Neuronal stem cell (in vitro differentiated cells): ENCODE results near the gene DMRT3. TPM values are rescaled to one million over a fixed set of nuclear protein-coding genes. Genes with fewer than 3 reads are reported as not detected.

Source experiments
- DNase-seq: peaks from one replicate; pipeline ENCODE4 v3.0.0-alpha.2; 2013; ENCODE audit warnings: low spot score
- H2AFZ ChIP-seq: one replicate; pipeline ENCODE4 v1.6.1; 2013; ENCODE audit warnings: mild to moderate bottlenecking, low read length, inconsistent platforms
- H2AK5ac ChIP-seq: 2 replicates; pipeline ENCODE4 v1.6.1; 2013; ENCODE audit warnings: low read depth, mild to moderate bottlenecking, inconsistent platforms, low read length, moderate library complexity, mixed read lengths
- H2BK120ac ChIP-seq: 2 replicates; pipeline ENCODE4 v1.6.1; 2013; ENCODE audit warnings: low read depth, mild to moderate bottlenecking, inconsistent platforms, low read length, moderate library complexity, mixed read lengths
- H2BK12ac ChIP-seq: one replicate; pipeline ENCODE4 v1.6.1; 2013; ENCODE audit warnings: low read length, inconsistent platforms
- H2BK15ac ChIP-seq: 2 replicates; pipeline ENCODE4 v1.6.1; 2013; ENCODE audit warnings: mild to moderate bottlenecking, low read length, inconsistent platforms, mixed read lengths
- H2BK5ac ChIP-seq: one replicate; pipeline ENCODE4 v1.6.1; 2013; ENCODE audit warnings: inconsistent platforms, mild to moderate bottlenecking, low read length, moderate library complexity
- H3K14ac ChIP-seq: one replicate; pipeline ENCODE4 v1.6.1; 2013; ENCODE audit warnings: low read length, inconsistent platforms
- H3K18ac ChIP-seq: 2 replicates; pipeline ENCODE4 v1.6.1; 2013; ENCODE audit warnings: low read length, inconsistent platforms
- H3K23ac ChIP-seq: 2 replicates; pipeline ENCODE4 v1.6.1; 2013; ENCODE audit warnings: low read depth, mild to moderate bottlenecking, mixed read lengths, low read length, inconsistent platforms; ENCODE audit not compliant: poor library complexity
- H3K27ac ChIP-seq: replicated peaks from 3 replicates; pipeline ENCODE4 v1.5.1; 2013; ENCODE audit warnings: low read length, inconsistent platforms
- H3K27me3 ChIP-seq, 3 experiments: 2 replicates each; pipeline ENCODE4 v1.6.1; 2013; ENCODE audit warnings: low read length in 3 of 3, mild to moderate bottlenecking in 2 of 3, inconsistent platforms in 1 of 3, low read depth in 1 of 3, mixed read lengths in 1 of 3, moderate library complexity in 1 of 3; ENCODE audit not compliant: control insufficient read depth in 3 of 3, insufficient read depth in 3 of 3
- H3K36me3 ChIP-seq, 2 donors: replicated peaks in 1 of 2; 2 replicates each; pipeline ENCODE4 v1.6.1; 2013; ENCODE audit warnings: low read length in 2 of 2; ENCODE audit not compliant: control insufficient read depth in 2 of 2, insufficient read depth in 2 of 2
- H3K4ac ChIP-seq: 2 replicates; pipeline ENCODE4 v1.6.1; 2013; ENCODE audit warnings: inconsistent platforms, mild to moderate bottlenecking, low read length, moderate library complexity
- H3K4me1 ChIP-seq, 2 donors: 1 replicate in 1 of 2; 2 replicates in 1 of 2; pipeline ENCODE4 v1.6.1; 2013; ENCODE audit warnings: low read length in 2 of 2, low read depth in 1 of 2; ENCODE audit not compliant: control insufficient read depth in 2 of 2, insufficient read depth in 1 of 2
- H3K4me2 ChIP-seq: one replicate; pipeline ENCODE4 v1.6.1; 2013; ENCODE audit warnings: mild to moderate bottlenecking, low read length, inconsistent platforms; ENCODE audit not compliant: insufficient read depth, poor library complexity, severe bottlenecking
- H3K4me3 ChIP-seq, 2 donors: 2 replicates each; pipeline ENCODE4 v1.5.1; 2013; ENCODE audit warnings: low read length in 2 of 2, mild to moderate bottlenecking in 2 of 2, inconsistent platforms in 1 of 2, moderate library complexity in 1 of 2
- H3K79me1 ChIP-seq: one replicate; pipeline ENCODE4 v1.6.1; 2013; ENCODE audit warnings: low read depth, mild to moderate bottlenecking, inconsistent platforms, low read length, moderate library complexity
- H3K9ac ChIP-seq: one replicate; pipeline ENCODE4 v1.6.1; 2013; ENCODE audit warnings: mild to moderate bottlenecking, low read depth, low read length, inconsistent platforms; ENCODE audit not compliant: poor library complexity
- H3K9me3 ChIP-seq, 2 donors: replicated peaks in 1 of 2; 2 replicates each; pipeline versions ENCODE3 to v1.6.1; 2013; ENCODE audit warnings: low read length in 2 of 2, mild to moderate bottlenecking in 2 of 2, inconsistent platforms in 1 of 2, low read depth in 1 of 2, mixed read lengths in 1 of 2, moderate library complexity in 1 of 2; ENCODE audit not compliant: control insufficient read depth in 2 of 2, insufficient read depth in 1 of 2
- H4K8ac ChIP-seq: one replicate; pipeline ENCODE4 v1.6.1; 2013; ENCODE audit warnings: low read depth, mild to moderate bottlenecking, inconsistent platforms, low read length, moderate library complexity
- H4K91ac ChIP-seq: one replicate; pipeline ENCODE4 v1.6.1; 2013; ENCODE audit warnings: low read length, low read depth, mild to moderate bottlenecking, inconsistent platforms; ENCODE audit not compliant: poor library complexity
- WGBS, 2 donors: extraction: QIAGEN DNeasy Blood & Tissue Kit; methylation state at CpG; one replicate each; pipeline ENCODE4 v1.1.7; 2013; ENCODE audit warnings: missing lambda C conversion rate in 2 of 2, mixed read lengths in 1 of 2; ENCODE audit not compliant: insufficient read length in 2 of 2, insufficient replicate concordance in 1 of 2; ENCODE audit errors: extremely low coverage in 2 of 2; 5-methylcytosine and 5-hydroxymethylcytosine counted together
- small RNA-seq: library from polyadenylated mRNA; stranded (forward); fragments of <200 nt; extraction: miRNeasy Mini kit (QIAGEN cat#:217004); gene quantifications from one replicate; pipeline ENCODE3, GENCODE V24; 2013; ENCODE audit not compliant: insufficient read depth

DMRT3 gene

GRCh38 chr9:1039589-1039988 is 63.1 kb downstream of the DMRT3 start:
- Histone ChIP-seq H3K27ac (no peak overlapping the region), H3K36me3 (no peaks in the 10 kb centered on the region), H3K9ac (no peak overlapping the region), H2BK15ac (no peak overlapping the region), H2BK5ac (no peak overlapping the region), H3K79me1 (no peaks in the 10 kb centered on the region), H3K4me1 (no peaks in the 10 kb centered on the region), H3K4ac (no peak overlapping the region), H3K14ac (no peak overlapping the region), H2AFZ (no peak overlapping the region), H2BK12ac (no peak overlapping the region), H2BK120ac (no peak overlapping the region), H3K23ac (no peak overlapping the region), H3K9me3 (peaks cover 2 to 12% of the 10 kb centered on the region in 2 donors), H3K4me3 (no peak overlapping the region), H3K4me2 (no peak overlapping the region), H3K18ac (no peak overlapping the region), H4K91ac (no peak overlapping the region), H3K27me3 (peaks cover 7 to 57% (median 49%) of the 10 kb centered on the region in 3 experiments), H2AK5ac (no peak overlapping the region), H4K8ac (no peak overlapping the region)
- WGBS, 2 donors, result no CpG with 5 or more reads among the region's 4 CpGs
- no peak for DNase-seq

Small RNA genes within 50 kb of the gene (small RNA-seq; reads per million reads assigned to genes)
- not detected for gene RNU6-1073P
